HG03378 (cell line): ENCODE measurements around the gene KCNA3.
"Not testable (repeated sequence)": the region's sequence is repeated elsewhere in the genome, so short reads cannot be mapped to it uniquely, and the experiment has no call there.

Source experiments
- ATAC-seq: cut with Tn5 transposase; IDR thresholded peaks from one replicate; pipeline ENCODE4 v1.9.1; 2021; ENCODE audit warnings: mild to moderate bottlenecking, moderate library complexity; ENCODE audit not compliant: unreplicated experiment

Gene KCNA3

DNA sequence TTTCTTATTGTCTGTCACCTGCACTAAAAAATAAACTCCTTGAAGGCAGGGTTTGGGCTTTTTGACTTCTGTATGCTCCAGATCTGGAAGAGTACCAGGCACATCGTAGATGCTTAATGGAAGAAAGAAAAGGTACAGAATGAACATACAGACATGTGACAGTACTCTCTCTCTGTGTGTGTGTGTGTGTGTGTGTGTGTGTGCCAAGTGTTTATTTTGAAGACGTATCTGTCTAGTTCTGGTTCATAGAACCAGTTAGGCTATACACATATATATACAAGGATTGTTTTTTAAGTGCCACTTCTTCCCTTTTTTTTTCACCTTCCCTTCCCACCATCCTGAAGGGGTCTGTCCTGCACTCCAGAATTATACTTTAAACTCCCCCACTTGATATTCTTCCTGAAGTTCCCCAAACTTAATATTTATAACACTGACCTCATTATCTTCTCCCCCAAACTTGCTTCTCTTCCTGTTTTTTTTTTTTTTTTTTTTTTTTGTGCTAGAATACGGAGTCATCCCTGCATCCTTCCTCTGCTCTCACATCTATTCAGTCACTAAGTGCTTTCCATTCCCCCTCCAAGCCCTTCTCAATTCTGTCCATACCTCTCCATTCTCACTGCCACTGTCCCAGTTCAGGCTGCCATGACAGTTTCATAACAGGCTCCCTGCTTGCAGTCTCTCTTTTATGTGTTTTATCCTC, 5.4 kb upstream of the KCNA3 start:
- no peak for ATAC-seq

DNA sequence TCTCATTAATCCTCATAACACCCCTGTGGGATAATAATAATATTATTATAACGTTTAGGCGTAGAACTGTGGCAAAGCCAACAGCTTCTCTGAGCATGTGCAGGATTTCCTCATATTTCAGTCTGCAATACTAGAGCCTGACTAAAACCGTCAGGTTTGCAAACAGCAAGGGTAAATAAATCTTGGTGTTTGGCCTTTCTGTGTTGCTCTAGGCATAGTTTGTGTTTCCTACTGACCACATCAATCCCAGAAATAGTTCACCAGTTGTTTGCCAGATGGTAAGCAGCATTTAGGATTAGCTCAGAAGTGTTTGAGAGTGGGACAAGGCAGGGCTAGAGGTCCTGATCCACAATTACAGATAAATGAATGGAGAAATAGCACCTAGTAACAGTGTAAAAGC, 2.8 kb upstream of the KCNA3 start:
- ATAC-seq: no peak

DNA sequence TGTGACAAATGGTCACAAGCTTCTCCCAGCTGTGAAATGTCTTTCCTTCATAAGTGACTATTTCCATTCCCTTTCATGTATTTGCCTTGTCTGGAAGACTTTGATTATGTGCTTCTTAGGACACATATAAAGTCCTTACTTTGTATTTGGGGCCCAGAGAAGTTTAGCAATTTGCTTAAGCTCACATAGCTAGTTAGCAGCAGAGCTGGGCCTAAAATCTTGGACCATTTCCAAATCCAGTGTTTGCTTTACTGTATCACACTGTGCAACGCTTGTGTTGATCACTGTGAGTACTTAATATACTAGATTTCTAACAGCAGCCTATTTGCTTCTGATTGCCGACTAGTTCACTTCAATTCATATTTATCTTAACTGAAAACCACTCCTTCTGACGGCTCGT, 2.2 kb upstream of the KCNA3 start:
- no peak for ATAC-seq

DNA sequence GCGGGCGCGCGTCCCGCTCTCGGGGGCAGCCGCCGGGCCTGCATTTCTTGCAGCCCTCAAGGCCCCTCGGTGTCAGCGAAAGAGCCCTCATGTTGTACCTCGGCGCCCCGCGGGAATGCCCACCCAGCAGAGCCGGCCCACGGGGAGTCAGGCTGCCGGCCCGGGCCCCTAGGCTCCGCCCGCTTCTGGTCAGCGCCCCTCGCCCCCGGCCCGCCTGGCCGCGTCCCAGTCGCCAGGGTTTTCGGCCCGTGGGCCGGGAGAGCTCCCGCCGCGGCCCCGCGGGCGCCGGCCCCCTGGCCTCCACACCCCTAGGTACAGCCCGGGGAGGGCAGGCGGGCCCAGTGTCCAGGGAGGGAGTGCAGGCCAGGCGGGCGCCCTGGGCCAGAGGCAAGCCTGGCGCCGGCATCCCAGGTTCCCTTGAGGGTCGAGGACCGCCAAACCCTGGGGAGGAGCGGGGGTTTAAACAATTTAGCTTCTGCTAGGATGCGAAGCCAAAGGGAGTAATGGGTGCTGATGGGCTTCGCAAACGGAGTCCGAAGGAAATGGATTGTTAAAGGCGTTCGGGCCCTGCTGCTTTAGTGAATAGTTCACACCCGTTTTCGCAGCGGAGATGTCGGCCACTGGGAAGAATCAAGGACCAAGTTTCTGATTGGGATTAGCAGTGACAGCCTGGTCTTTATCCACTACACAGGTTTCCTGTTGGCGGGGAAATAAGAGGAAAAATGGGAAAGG, 486 bp upstream of the KCNA3 start:
- no peak for ATAC-seq

DNA sequence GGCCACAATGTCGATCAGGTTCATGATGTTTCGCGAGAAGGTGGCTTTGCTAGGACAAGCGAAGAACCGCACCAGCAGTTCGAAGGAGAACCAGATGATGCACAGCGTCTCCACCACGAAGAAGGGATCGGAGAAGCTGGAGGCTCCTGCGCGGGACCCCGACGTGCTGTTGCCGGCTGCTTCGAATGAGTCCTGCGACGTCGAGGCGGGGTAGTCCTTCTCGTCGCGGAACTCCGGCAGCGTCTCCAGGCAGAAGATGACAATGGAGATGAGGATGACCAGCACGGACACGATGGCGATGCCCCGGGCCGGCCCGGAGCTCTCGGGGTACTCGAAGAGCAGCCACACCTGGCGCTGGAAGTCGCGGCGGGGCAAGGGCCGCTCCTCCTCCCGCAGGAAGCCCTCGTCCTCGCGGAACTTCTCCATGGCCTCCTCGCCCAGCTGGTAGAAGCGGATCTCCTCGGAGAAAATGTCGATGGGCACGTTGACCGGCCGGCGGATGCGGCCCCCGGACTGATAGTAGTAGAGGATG, 869 bp downstream of the KCNA3 start:
- no peak for ATAC-seq

DNA sequence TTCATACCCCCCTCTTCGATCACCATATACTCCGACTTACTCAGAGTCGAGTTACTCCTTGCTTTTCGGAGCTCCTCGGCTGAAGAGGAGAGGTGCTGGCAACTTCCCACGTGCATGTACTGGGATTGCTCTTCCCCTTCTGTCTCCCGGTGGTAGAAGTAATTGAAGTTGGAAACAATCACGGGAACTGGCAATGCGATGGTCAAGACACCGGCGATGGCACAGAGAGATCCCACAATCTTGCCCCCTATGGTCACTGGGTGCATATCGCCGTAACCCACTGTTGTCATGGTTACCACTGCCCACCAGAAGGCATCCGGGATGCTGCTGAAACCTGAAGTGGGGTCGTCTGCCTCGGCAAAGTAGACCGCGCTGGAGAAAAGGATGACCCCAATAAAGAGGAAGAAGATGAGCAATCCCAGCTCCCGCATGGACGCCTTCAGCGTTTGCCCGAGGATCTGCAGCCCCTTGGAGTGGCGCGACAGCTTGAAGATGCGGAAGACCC, 1.5 kb downstream of the KCNA3 start:
- no peak for ATAC-seq

DNA sequence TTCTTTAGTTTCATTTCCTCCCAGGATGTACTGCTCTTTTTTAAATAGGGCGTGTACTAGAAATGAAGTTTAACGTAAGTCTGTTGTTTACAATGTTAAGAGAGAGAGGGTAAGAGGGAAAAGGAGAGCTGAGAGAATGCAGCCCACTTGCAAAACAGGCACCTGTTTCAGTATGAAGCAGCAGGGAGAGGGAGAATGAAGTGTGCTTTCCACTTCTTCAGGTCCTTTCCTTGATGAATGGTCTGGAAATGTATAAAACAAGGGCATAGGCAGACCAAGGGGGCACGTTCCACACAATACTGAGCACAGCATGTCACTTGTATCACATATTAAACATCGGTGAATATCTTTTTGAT, 2.0 kb downstream of the KCNA3 start:
- ATAC-seq: peak; percentile 78

DNA sequence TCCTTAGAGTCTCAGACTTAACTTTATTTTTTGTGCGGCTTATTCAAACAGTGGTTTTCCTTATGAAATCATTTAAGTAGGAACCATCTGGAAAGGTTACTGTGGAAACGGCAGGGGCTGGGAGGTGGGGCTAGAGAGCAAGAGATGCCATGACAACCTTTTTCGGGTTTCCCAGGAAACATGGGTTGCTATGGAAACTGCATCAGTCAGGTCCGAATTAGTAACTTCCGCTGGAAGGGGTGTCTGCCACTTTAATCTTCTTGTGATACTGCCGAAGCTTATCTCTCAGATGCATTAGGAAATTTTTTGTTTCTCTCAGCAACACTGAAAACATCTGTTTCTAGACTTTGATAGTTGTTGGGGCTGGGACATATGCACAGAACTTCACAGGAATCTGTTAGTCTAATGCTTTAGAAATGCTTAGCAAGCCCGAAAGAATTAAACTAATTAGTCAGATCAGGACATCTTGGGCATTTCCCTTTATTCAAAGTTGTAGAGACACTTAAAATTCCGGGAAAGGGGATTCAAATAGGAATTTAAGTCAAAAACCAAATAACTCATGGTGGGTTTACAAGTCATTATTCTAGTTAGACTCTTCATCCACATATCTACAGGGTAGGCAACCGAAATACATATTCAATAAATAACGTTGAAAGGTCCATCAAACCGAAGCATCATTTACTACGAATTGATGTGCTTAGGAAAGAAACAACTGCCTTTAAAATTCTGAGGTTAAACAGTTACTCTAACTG, 2.6 kb downstream of the KCNA3 start:
- no peak for ATAC-seq

DNA sequence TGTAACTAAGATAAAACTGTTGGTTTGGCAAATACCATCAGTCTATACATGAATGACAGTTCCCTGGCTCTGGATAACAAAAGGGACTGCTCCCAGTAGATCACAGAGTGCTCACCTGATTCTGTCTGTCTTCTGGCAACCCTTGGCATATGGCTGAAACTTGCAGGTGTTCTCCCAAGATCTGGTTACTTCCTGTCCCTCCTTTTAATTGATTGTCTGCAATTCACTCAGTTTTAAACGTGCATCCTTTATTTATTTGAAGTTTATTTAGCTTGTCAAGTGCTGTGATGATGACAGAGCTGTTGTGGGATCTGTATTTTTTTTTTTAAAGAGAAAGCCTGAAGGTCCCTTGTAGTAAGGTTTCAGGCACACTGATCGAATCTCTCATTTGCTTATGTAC, 3.4 kb downstream of the KCNA3 start:
- no peak for ATAC-seq

DNA sequence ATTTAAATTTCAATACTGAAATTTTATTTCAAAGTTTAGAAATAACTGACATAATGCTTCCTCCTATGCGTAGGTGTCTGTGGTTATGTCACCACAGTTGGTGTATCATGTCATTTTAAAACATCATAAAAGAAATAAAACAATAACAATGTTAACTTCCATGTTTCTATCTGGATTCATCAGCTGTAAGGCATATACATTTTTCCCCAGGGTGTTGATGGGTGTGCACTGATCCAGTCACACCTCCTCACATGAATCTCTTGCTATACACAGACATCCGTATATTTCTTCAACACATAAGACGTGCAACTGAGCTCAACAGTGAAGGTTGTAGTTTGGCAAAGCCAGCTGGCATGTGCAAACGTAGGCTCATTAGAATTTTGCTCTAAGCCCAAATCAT, 6.2 kb downstream of the KCNA3 start:
- no peak for ATAC-seq

DNA sequence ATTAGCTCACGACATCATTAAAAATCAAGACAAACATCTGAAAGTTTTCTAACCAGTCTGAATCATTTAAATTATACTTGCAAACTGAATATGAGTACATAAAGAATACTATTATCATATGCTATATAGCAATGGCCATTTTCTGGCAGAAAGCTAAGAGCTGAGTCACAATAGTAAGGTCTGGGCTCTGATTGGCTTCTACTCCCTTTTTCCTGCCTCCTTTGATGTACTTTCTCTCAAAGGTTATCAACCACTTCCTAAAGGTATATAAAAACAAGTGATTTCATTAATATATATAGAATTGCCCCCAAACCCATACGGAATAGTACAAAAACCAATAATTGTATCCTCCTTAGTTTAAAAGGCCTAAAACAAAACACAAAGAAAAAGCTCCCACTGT, 7.0 kb downstream of the KCNA3 start:
- ATAC-seq: no peak

DNA sequence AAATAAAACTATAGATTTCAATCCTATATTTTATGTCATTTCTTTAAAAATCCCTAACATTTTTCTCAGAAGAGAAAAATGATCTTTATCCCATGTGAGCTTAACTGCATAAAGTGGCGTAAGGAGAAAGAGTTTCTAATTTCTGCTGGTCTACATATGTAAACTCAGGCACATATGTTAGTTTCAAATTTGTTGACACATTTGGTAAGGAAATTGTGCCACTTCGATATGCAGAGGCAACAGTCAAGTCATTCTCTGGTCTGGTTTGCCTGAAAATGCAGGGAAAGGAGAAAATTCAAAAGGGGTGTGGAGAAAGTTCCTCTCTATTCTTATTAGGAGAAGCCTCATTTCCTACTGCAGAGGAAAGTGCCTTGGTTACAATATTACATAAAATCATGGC, 11.5 kb downstream of the KCNA3 start:
- no peak for ATAC-seq

DNA sequence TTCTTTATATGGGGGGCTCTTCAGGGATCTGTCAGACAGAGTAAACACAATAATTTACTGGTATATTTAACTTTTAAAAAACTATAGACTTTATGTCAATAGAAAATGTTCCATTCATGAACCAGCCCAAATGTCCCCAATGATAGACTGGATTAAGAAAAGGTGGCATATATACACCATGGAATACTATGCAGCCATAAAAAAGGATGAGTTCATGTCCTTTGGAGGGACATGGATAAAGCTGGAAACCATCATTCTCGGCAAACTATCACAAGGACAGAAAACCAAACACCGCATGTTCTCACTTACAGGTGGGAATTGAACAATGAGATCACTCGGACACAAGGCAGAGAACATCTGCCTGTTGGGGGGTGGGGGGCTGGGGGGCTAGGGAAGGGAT, 15.2 kb downstream of the KCNA3 start:
- not testable (repeated sequence) for ATAC-seq

DNA sequence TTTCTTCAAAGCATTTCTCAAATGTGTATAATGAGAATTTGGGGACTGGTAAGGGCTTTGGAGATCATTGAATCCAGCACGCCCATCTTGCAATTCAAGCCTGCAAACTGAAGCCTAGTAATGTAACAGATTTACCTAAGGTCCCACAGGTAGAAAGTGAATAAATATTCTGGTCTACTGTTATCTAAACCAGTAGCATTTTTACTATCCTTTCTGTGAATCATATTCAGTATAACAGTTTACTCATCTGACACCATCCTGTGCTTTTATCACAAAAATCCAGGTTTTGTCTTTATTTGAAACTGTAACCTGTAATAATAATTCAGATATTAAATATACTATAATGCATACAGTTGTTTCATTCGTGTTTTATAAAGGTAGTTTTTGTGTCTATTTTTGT, 17.4 kb downstream of the KCNA3 start:
- ATAC-seq: no peak

DNA sequence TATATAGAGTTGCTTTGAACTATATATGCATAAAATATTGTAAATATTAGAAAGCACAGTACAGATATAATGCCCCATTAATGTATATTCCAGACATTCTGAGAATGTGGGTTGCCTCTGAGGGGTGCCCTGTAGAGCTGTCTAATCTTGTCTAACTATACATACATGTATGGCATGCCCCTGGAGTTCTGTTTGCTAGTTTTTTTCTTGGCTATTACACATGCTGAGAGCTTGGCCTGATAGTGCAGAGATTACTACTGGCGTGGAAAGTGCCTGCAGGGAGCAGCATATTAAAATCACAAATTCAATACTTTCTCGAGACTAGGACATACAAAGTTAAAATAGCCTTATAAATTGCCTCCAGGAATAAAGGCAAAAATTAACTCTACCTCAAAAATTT, 24.1 kb downstream of the KCNA3 start:
- no peak for ATAC-seq

DNA sequence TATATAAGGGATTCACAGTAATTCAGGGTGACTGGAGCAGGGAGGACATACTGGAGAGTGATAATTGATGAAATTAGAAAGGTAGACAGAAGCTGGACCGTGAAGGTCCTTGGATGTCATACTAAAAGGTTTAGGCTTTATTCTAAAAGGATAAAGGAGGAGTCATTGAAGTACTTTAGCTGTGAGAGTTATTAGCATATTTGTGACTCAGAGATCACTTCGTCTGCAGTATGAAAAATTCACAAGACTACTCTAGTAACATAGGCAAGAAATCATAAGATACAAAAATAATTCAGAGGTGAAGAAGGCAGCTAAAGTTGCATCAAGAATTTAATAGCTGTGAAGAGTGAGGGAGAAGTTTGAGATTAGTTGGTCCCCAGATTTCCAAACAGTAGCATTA, 26.3 kb downstream of the KCNA3 start:
- ATAC-seq: no peak

DNA sequence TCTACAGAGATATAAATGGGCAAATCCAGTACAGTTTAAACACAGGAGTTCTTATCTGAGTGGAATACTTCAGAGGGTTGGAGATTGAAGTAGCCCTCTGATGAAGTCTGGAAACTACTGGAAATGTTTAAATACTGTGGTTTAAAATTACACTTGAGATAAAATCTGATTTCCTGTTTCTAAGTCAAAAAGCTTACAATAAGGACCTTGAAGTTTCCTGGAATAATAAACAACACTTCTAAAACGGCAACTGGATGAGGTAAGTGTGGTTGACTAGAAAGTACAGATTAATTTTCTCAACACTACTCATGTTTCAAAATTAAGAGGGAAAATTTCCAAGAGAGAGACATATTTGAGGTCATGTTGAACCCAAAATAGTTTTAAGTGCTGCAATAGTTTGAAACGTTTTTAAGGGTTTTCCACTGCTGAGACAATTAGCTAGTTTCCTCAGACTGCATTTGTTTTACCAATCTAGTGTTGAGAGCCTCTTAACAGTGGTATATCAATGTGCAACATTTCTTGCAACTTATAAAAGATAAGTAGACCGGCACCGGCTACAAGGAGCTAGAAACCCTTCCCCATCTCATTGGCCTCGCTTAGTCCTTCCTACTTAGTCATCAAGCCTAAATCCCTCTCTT, 27.4 kb downstream of the KCNA3 start:
- no peak for ATAC-seq

DNA sequence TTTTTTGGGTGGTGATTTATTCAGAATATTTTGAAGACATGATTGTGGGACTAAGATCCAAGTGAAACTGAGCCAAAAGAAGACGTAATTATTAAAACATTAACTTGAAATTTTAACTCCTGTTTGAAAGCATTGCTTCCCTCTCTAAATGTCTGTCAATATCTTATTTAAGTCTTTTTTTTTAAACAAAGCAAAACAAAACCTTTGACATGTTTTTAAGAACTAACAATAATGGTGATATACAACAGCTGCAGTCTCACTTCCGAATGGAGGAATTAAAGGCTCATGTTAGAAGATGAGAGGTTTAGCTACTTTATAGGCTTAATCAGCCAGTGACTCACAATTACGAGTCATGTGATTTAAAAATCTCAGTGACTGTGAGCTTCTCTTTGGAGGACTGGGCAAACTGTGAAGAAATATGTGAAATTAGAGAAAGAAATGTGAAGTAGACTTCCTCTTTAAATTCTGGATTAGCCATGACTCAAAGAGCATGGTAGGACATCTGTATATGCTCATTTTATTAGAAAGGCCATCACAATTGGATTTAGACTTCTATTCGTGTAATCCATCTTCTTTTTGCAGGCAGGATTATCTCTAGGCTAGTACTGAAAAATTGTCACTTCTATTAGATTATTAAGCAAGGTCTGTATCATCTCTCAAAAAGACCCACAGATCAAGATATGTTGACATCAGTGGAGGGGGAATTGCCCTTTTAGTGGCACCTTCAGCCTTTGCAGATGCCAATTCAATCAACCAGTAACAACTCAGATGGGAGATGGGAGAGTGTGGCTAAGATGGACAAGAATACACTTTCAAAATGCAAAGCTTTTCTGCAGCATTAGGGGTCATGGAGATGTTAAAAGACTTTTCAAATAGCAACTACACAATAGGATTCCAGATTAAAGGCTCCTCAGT, 28.7 kb downstream of the KCNA3 start:
- ATAC-seq: no peak

DNA sequence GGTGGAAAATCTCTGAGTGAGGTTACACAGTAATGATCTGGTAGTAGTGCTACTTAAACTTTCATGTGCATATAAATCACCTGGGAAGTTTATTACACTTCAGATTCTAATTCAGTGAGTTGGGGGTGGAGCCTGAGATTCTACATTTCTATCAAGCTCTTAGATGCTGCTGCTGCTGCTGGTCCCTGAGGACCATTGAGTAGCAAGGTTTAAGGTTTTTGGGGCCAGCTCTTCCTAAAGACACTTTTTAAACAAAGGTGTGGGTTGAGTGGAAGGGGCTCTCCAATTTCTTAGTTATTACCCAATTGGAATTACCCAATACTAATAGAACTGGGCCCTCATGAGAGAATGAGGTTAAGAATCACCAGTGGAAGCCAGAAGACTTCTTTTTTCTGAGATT, 29.5 kb downstream of the KCNA3 start:
- no peak for ATAC-seq

DNA sequence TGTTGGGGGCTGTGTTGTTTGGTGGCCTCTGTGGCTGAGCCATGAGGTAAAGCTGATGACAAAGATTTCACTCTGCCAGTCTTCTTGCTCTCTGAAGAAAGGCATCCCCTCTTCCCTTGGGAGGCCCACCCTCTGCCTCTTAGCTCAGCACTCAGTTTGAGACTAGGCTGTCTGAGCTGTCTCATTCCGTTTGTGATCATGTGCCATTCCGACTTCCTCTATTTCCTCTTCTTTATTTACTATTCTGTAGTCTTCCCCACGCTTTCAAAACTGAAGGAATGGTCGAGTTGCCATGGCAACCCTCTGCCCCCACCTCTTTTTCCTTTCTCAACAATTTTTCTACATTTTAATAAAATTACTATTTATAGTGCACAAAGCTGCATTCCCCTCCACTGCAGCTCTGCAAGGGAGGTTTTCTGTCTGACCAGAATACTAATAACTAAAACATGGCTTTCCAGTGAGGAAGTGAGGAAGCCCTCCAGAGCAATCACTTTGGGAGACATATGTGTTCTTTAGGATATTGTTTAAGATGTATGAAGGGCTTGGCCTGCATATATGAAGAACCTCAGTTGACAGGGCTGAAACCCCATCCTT, 30.8 kb downstream of the KCNA3 start:
- no peak for ATAC-seq
